ENCODE results near the gene CIB1. TPM values are rescaled to one million over a fixed set of nuclear protein-coding genes. Genes with fewer than 3 reads are reported as not detected.
A peak's percentile ranks its signal among the peaks of the same experiment; 100 is the strongest.

CIB1 gene
- total RNA-seq, 3 donors from 2014 or later, result 30.2 to 61.3 (median 49.5) TPM

DNA sequence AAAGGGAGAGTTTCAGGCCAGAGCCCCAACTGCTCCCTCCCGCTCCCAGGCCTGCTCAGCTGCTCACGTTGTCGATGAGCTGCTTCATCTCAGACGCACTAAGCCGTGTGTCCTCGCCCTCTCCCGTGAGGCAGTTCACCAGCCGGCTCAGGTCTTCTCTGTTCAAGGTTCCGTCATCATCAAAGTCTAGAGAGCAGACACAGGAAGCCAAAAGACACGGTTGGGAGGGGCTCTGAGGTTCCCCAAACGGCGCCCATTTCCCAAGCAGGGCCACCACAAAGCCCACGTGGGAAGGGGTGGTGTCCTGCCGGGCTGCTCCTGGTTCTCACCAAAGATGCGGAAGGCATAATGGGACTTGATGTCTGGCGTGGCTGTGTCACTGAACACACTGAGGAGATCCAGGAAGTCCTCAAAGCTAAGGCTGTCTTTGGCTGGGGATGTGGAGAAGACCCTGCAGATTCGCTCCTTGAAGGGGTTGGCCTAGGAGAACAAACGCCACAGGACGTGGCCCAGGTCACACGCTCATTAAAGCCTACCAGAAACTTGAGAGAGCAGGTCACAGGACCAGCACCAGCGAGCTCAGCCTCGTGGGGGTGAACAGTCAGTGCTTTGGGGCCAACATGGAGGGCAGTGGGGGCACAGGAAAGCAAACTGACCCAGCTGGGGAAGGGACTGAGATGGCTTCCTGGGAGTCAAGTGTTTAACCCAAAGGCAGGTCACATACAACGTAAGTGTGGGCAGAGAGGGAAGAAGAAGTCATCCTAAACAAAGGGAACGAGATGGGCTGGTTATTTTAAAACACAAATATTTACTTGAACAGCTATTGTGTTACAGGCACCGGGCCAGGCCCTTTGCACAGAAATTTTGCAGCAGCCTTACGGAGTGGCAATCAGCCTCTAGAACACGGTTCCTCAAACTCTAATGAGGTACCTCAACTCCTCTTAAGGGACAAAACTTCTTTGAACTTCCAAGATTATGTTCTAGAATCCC is 2.4 kb downstream of the CIB1 start:
- H3K4me1 ChIP-seq, result peaks cover 0 to 6% of the 10 kb centered on the region in 2 donors
- no peaks in the 10 kb centered on the region for H3K27me3 ChIP-seq
- no peaks in the 10 kb centered on the region for H3K9me3 ChIP-seq
- peak overlapping the region; percentile 55 to 65 for H3K27ac ChIP-seq
- intact Hi-C loops (cut with DNase I; ENCODE audit: low total_unique reads), result no loop called here
- no peak for DNase-seq (ENCODE audit: low spot score in 2 of 2)
- H3K4me3 ChIP-seq, result no peak overlapping the region
- TF ChIP-seq POLR2A (IDR thresholded peaks at IDR 0.05), result no peak
- no peak for TF ChIP-seq POLR2AphosphoS5 (IDR thresholded peaks at IDR 0.05)
- TF ChIP-seq CTCF (IDR thresholded peaks at IDR 0.05), result no peak
- no peaks in the 10 kb centered on the region for H3K36me3 ChIP-seq

- H3K27ac ChIP-seq, result peak overlapping the region; percentile 55 to 65
- intact Hi-C loops (cut with DNase I; ENCODE audit: low total_unique reads), result no loop called here
- no peaks in the 10 kb centered on the region for H3K9me3 ChIP-seq
- no peaks in the 10 kb centered on the region for H3K27me3 ChIP-seq
- no peaks in the 10 kb centered on the region for H3K36me3 ChIP-seq
- no peak overlapping the region for H3K4me3 ChIP-seq
- TF ChIP-seq CTCF (IDR thresholded peaks at IDR 0.05) (no peak), POLR2AphosphoS5 (IDR thresholded peaks at IDR 0.05) (no peak), POLR2A (IDR thresholded peaks at IDR 0.05) (no peak)
- H3K4me1 ChIP-seq, result peaks cover 0 to 6% of the 10 kb centered on the region in 2 donors
- no peak for DNase-seq (ENCODE audit: low spot score in 2 of 2)
These were observed 3.1 kb downstream of the CIB1 start for GRCh38 chr15:90230610-90231009.

GRCh38 chr15:90230071-90230494 is 3.7 kb downstream of the CIB1 start:
- H3K4me3 ChIP-seq, result no peak overlapping the region
- TF ChIP-seq CTCF (IDR thresholded peaks at IDR 0.05) (no peak), POLR2A (IDR thresholded peaks at IDR 0.05) (no peak), POLR2AphosphoS5 (IDR thresholded peaks at IDR 0.05) (no peak)
- no peaks in the 10 kb centered on the region for H3K36me3 ChIP-seq
- H3K27me3 ChIP-seq, result no peaks in the 10 kb centered on the region
- intact Hi-C loops (cut with DNase I; ENCODE audit: low total_unique reads), result no loop called here
- H3K27ac ChIP-seq, result peak overlapping the region; percentile 55 to 65
- DNase-seq (ENCODE audit: low spot score in 2 of 2), result no peak
- H3K4me1 ChIP-seq, result peaks cover 0 to 6% of the 10 kb centered on the region in 2 donors
- no peaks in the 10 kb centered on the region for H3K9me3 ChIP-seq

- no peak for DNase-seq (ENCODE audit: low spot score in 2 of 2)
- Histone ChIP-seq H3K36me3 (no peaks in the 10 kb centered on the region), H3K9me3 (no peaks in the 10 kb centered on the region), H3K27ac (no peak overlapping the region), H3K27me3 (no peaks in the 10 kb centered on the region), H3K4me3 (no peak overlapping the region), H3K4me1 (no peaks in the 10 kb centered on the region)
- TF ChIP-seq CTCF (IDR thresholded peaks at IDR 0.05) (no peak), POLR2A (IDR thresholded peaks at IDR 0.05) (no peak), POLR2AphosphoS5 (IDR thresholded peaks at IDR 0.05) (no peak)
- intact Hi-C loops (cut with DNase I; ENCODE audit: low total_unique reads), result no loop called here
These were observed 4.8 kb downstream of the CIB1 start for GRCh38 chr15:90228960-90229359.

Measured in breast epithelium (tissue), 4 donors.